SK-N-SH (cell line): ENCODE measurements around the gene CDC23. TPM values are rescaled to one million over a fixed set of nuclear protein-coding genes. Genes with fewer than 3 reads are reported as not detected.

ENCODE experiments used
- CTCF ChIA-PET: fragments of 300-600, 350-600 bp; formaldehyde crosslinking; extraction: SDS; loops from one replicate; lab custom pipeline; 2021; lab: Yijun Ruan, JAX
- POLR2A ChIA-PET: fragments of 350-600 bp; sonication (Branson Sonifier 250); formaldehyde crosslinking; extraction: SDS; loops from one replicate; lab custom pipeline; 2020; ENCODE audit warnings: antibody characterized with exemption, inconsistent platforms; lab: Yijun Ruan, JAX
- DNase-seq: peaks from one replicate; pipeline ENCODE4 v3.0.0; 2012
- H2AFZ ChIP-seq: fragments of 200-600 bp; sonication (generic); 2 replicates; pipeline ENCODE4 v1.8.1; 2016; ENCODE audit warnings: antibody characterized with exemption, mild to moderate bottlenecking, low read depth
- H3F3A ChIP-seq: fragments of 200-600 bp; sonication (generic); replicated peaks from 2 replicates; pipeline ENCODE3; 2016; ENCODE audit warnings: antibody characterized with exemption, mild to moderate bottlenecking; ENCODE audit not compliant: insufficient read depth
- H3K27ac ChIP-seq, 2 experiments: fragments of 200-500 bp in 1 of 2; fragments of 200-600 bp in 1 of 2; sonication (Bioruptor generic) in 1 of 2; sonication (generic), shearing (Covaris generic) in 1 of 2; 2 replicates each; pipeline versions ENCODE4 v1.5.1 to v1.6.1; 2014 to 2016; ENCODE audit warnings: low read depth in 2 of 2, inconsistent platforms in 1 of 2, low read length in 1 of 2, mild to moderate bottlenecking in 1 of 2, mixed read lengths in 1 of 2
- H3K27me3 ChIP-seq: fragments of 200-600 bp; sonication (generic), shearing (Covaris generic); 2 replicates; pipeline ENCODE4 v1.6.1; 2016; ENCODE audit warnings: mixed run types; ENCODE audit not compliant: insufficient read depth
- H3K36me3 ChIP-seq, 2 experiments: fragments of 200-500 bp in 1 of 2; fragments of 200-600 bp in 1 of 2; sonication (Bioruptor generic) in 1 of 2; sonication (generic) in 1 of 2; replicated peaks in 1 of 2; 2 replicates each; pipeline versions ENCODE3 to v1.5.1; 2014 to 2016; ENCODE audit warnings: low read length in 1 of 2, mild to moderate bottlenecking in 1 of 2; ENCODE audit not compliant: insufficient read depth in 2 of 2, control insufficient read depth in 1 of 2
- H3K4me1 ChIP-seq, 2 experiments: fragments of 200-500 bp in 1 of 2; fragments of 200-600 bp in 1 of 2; sonication (Bioruptor generic) in 1 of 2; sonication (generic), shearing (Covaris generic) in 1 of 2; 2 replicates each; pipeline versions ENCODE4 v1.5.1 to v1.6.1; 2014 to 2016; ENCODE audit warnings: low read depth in 1 of 2, low read length in 1 of 2, mixed run types in 1 of 2; ENCODE audit not compliant: insufficient read depth in 2 of 2, control insufficient read depth in 1 of 2
- H3K4me2 ChIP-seq: fragments of 200-600 bp; sonication (generic), shearing (Covaris generic); 2 replicates; pipeline ENCODE4 v1.6.1; 2017; ENCODE audit warnings: mixed run types
- H3K4me3 ChIP-seq, 2 experiments: fragments of 200-500 bp in 1 of 2; fragments of 200-600 bp in 1 of 2; sonication (Bioruptor generic) in 1 of 2; sonication (generic), shearing (Covaris generic) in 1 of 2; 2 replicates each; pipeline versions ENCODE4 v1.5.1 to v1.8.1; 2014 to 2016; ENCODE audit warnings: low read depth in 2 of 2, inconsistent platforms in 1 of 2, low read length in 1 of 2, mild to moderate bottlenecking in 1 of 2, mixed read lengths in 1 of 2, moderate library complexity in 1 of 2
- H3K79me2 ChIP-seq: fragments of 200-600 bp; sonication (generic); 2 replicates; pipeline ENCODE4 v1.8.1; 2017; ENCODE audit warnings: mild to moderate bottlenecking; ENCODE audit not compliant: insufficient read depth
- H3K9ac ChIP-seq: fragments of 200-600 bp; sonication (generic); 2 replicates; pipeline ENCODE4 v1.6.1; 2017; ENCODE audit warnings: mixed run types
- H3K9me2 ChIP-seq: fragments of 200-600 bp; sonication (generic); 2 replicates; pipeline ENCODE4 v1.6.1; 2017; ENCODE audit warnings: mixed run types
- H3K9me3 ChIP-seq: fragments of 200-600 bp; sonication (generic); 2 replicates; pipeline ENCODE4 v1.6.1; 2017; ENCODE audit warnings: mixed run types, mild to moderate bottlenecking, moderate library complexity
- H4K20me1 ChIP-seq: fragments of 200-600 bp; sonication (generic); 2 replicates; pipeline ENCODE4 v1.6.1; 2017; ENCODE audit warnings: mild to moderate bottlenecking, mixed run types; ENCODE audit not compliant: insufficient read depth
- CHD2 ChIP-seq: fragments of 150-350 bp; IDR thresholded peaks from 2 replicates; pipeline ENCODE4 v1.6.1; 2018; ENCODE audit warnings: low read length; ENCODE audit not compliant: partially characterized antibody
- CTCF ChIP-seq: fragments of 200-600 bp; sonication (generic); IDR thresholded peaks from 2 replicates; pipeline ENCODE4 v1.6.1; 2017; ENCODE audit warnings: antibody characterized with exemption, mild to moderate bottlenecking, moderate library complexity
- EZH2phosphoT487 ChIP-seq: fragments of 200-600 bp; sonication (generic); IDR thresholded peaks from 2 replicates; pipeline ENCODE4 v1.6.1; 2017; ENCODE audit warnings: low read depth, mixed run types, mild to moderate bottlenecking, antibody characterized with exemption, moderate library complexity, borderline replicate concordance
- FOSL2 ChIP-seq: IDR thresholded peaks from 2 replicates; pipeline ENCODE4 v1.4.0; 2012; ENCODE audit warnings: low read depth, mild to moderate bottlenecking, moderate library complexity, borderline replicate concordance
- FOXJ3 ChIP-seq: sonication (generic); formaldehyde crosslinking; IDR thresholded peaks from 2 replicates; pipeline ENCODE4 v1.5.1; 2020; ENCODE audit warnings: mild to moderate bottlenecking, missing genetic modification reagents
- GATA2 ChIP-seq: sonication (generic); formaldehyde crosslinking; IDR thresholded peaks from 2 replicates; pipeline ENCODE4 v1.5.0; 2020; ENCODE audit warnings: mild to moderate bottlenecking, missing genetic modification reagents
- MAX ChIP-seq: IDR thresholded peaks from 2 replicates; pipeline ENCODE4 v1.4.0; 2012; ENCODE audit warnings: low read depth
- NFIC ChIP-seq: IDR thresholded peaks from 2 replicates; pipeline ENCODE4 v1.4.0; 2012; ENCODE audit warnings: borderline replicate concordance
- PBX3 ChIP-seq: IDR thresholded peaks from 2 replicates; pipeline ENCODE4; 2012
- RAD21 ChIP-seq: IDR thresholded peaks from 2 replicates; pipeline ENCODE4 v1.6.1; 2012; ENCODE audit warnings: mild to moderate bottlenecking, low read length
- REST ChIP-seq: IDR thresholded peaks from 2 replicates; pipeline ENCODE4 v1.6.1; 2012; ENCODE audit warnings: mild to moderate bottlenecking, low read depth, low read length, moderate library complexity
- TAF1 ChIP-seq: IDR thresholded peaks from 2 replicates; pipeline ENCODE4 v1.6.1; 2012; ENCODE audit warnings: low read depth, mild to moderate bottlenecking, low read length, moderate library complexity, borderline replicate concordance
- TEAD4 ChIP-seq: IDR thresholded peaks from 2 replicates; pipeline ENCODE4 v1.4.0; 2012; ENCODE audit warnings: mild to moderate bottlenecking, borderline replicate concordance; ENCODE audit not compliant: insufficient read depth
- USF1 ChIP-seq: IDR thresholded peaks from 2 replicates; pipeline ENCODE4 v1.4.0; 2012; ENCODE audit warnings: low read depth, borderline replicate concordance
- ZBTB33 ChIP-seq: IDR thresholded peaks from 2 replicates; pipeline ENCODE4 v1.4.0; 2012; ENCODE audit warnings: low read depth, borderline replicate concordance
- WGBS: methylation state at CpG from one replicate; pipeline ENCODE4 v1.1.6; 2017; ENCODE audit warnings: low lambda C conversion rate; 5-methylcytosine and 5-hydroxymethylcytosine counted together
- polyA plus RNA-seq, 3 experiments: library from polyadenylated mRNA; depleted of rRNA; stranded (reverse); fragments of >200 nt; gene quantifications; 2 replicates each; pipeline ENCODE4 v1.2.3, GENCODE V29; 2012

Gene CDC23
- polyA plus RNA-seq, 1 of the 3 experiments (the other 2 are of a cell fraction) = 20.2 TPM

GRCh38 chr5:138246822-138247221 is 33.7 kb upstream of the CDC23 start:
- H3K27ac ChIP-seq = no peak overlapping the region
- no peak overlapping the region for H2AFZ ChIP-seq
- H3K36me3 ChIP-seq = no peaks in the 10 kb centered on the region
- no peaks in the 10 kb centered on the region for H3K9me3 ChIP-seq
- 84% methylated on average over 4 of the region's 4 CpGs for WGBS
- TF ChIP-seq RAD21 = no peak
- no peak for TF ChIP-seq GATA2 (CRISPR knock-in tag)
- no peak for TF ChIP-seq EZH2phosphoT487
- TF ChIP-seq REST = no peak
- no peak for TF ChIP-seq TAF1
- no peak for TF ChIP-seq MAX
- no peak for TF ChIP-seq FOXJ3 (CRISPR knock-in tag)
- TF ChIP-seq CTCF = no peak
- TF ChIP-seq FOSL2 = no peak
- no peak for TF ChIP-seq USF1
- no peak for TF ChIP-seq ZBTB33
- TF ChIP-seq NFIC = no peak
- no peak for TF ChIP-seq PBX3
- TF ChIP-seq TEAD4 = no peak
- no peak for TF ChIP-seq CHD2
- no peaks in the 10 kb centered on the region for H4K20me1 ChIP-seq
- H3K27me3 ChIP-seq = peaks cover 6% of the 10 kb centered on the region; the same call in 1 of the 2 replicates
- no peak overlapping the region for H3K9ac ChIP-seq
- DNase-seq = no peak
- no peak overlapping the region for H3K4me3 ChIP-seq
- H3K4me2 ChIP-seq = no peak overlapping the region
- H3F3A ChIP-seq = no peaks in the 10 kb centered on the region
- H3K79me2 ChIP-seq = no peaks in the 10 kb centered on the region
- H3K4me1 ChIP-seq = peaks cover 0 to 6% of the 10 kb centered on the region in 2 experiments; a peak in 1 of 4 replicates
- CTCF ChIA-PET = interaction anchor here (2.4 kb wide), 1 partner anchor 24 kb away, joined by 13 read pairs; no protein-coding TSS in a partner anchor
- no peaks in the 10 kb centered on the region for H3K9me2 ChIP-seq
- POLR2A ChIA-PET = interaction anchor here (0.9 to 1.1 kb wide), 2 partner anchors 16 to 29 kb away, joined by 3 read pairs; no protein-coding TSS in a partner anchor
